Stimulated activated CD4-positive, alpha-beta T cell treated with anti-CD3 and anti-CD28 coated beads, Interleukin-2, amount 100 ng/mL, for 24 hours (primary cell): ENCODE data around the gene SLC35F1.

Experiments
- DNase-seq, 2 donors: peaks; one replicate each; pipeline ENCODE4 v3.0.0-alpha.2; 2020

Gene SLC35F1

DNA sequence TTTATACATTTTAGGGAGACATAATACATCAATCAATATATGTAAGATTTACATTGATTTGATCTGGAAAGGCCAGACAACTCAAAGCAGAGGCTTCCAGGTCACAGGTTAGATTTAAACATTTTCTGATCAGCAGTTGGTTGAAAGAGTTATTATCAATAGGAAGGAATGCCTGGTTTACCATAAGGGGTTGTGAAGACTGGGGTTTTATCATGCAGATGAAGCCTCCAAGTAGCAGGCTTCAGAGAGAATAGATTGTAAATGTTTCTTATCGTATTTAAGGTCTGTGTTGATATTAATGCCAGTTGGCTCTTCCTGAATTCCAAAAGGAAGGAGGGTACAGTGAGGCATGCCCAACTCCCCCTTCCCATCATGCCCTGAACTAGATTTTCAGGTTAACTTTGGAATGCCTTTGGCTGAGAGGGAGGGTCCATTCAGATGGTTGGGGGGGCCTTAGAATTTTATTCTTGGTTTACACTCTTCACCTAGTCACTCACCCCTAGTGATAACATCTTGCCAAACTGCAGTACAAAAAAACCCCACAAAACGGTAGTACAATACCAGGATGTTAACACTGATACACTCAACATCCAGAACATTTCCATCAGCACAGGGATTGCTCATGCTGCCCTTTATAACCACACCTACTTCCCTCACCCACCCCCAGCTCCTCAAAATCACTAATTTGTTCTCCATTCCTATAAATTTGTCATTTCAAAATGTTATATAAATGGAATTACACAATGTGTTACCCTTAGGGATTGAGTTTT lies 381.5 kb downstream of the SLC35F1 start:
- no peak for DNase-seq

DNA sequence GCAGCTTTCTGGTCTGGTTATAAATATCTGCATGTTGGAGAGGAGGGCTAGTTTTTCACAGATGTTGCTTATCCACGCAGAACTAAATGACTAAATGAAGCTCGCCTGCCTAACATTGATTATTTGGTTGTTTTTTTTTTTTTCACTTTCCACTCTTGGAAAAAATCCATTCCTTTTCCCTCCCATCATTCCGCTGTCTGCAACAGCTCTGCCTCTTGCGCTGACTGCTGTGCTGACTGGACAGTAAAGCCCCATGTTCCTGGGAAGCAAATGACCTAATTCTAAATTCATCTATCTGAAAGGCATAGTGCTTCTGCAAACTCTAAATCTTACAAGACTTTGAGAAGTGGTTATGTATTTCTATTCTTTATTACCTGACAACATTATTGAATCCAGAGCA lies 385.5 kb downstream of the SLC35F1 start:
- DNase-seq, result no peak

DNA sequence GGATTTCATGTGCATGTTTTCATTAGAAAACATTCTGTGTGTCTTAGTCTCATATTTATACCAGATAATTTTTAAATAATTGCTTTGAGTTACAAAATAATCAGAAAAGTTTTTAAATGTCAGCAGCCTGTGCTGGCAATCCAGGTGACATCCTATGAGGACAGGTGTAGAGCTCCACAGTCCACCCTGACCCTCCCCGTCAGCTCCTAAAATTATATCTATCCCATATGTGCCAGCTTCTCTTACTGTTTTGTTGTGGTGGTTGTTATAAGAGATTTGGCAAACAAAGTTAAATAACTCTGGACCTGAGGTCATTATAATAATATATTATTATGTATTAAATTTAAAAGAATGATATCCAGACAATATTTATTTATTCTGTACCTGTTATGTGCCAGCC lies 387.8 kb downstream of the SLC35F1 start:
- no peak for DNase-seq

DNA sequence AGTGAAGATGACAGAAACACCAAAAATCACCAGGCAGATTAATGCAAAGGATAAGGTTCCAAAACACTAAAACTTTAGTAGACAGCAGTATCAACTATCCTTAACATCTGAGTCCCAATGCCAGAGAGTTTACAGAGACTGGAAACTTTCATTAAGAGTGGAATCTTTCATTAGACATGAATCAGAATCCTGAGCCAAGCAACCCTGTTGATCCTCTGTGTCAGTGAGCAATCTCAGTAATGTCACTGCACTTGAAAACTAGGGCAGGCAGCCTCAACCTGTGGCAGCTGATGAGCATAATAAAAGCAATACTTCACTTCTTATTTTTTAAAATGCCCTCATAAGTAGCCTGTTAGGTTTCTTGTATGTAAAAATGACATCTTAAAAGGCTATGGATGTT lies 388.3 kb downstream of the SLC35F1 start:
- no peak for DNase-seq

DNA sequence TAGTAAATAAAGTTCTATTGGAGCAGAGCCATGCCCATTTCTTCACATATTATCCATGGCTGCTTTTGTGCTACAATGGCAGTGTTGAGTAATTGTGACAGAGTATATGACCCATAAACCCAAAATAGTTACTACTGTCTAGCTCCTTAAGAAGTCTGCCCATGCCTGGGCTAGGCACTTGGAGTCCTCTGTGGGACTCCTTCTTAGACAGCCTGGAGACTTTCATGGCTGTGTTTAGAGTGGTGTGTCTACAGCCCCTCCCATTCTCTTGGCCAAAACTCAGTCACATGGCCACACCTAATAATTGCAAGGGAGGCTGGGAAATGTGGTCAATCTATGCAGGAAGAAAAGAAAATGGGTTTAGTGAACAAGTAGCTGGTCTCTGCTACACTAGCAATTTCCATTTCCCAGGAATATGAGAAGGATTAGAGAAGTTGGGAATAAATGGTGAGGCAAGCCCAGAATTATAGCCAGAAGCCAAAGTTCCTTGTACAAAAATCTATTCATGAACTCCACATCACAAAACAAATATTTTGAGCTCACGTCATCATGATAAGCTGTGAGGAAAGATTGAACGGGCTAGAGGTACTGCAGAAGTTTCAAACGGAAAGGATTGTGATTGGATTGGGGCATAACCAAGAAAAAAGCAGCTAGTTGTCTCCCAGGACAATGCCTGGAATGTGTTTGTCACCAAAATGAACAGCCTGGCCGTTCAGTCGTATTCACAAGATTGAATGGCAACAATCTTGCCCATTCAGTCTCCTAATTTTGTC lies 389.3 kb downstream of the SLC35F1 start:
- DNase-seq, result no peak

DNA sequence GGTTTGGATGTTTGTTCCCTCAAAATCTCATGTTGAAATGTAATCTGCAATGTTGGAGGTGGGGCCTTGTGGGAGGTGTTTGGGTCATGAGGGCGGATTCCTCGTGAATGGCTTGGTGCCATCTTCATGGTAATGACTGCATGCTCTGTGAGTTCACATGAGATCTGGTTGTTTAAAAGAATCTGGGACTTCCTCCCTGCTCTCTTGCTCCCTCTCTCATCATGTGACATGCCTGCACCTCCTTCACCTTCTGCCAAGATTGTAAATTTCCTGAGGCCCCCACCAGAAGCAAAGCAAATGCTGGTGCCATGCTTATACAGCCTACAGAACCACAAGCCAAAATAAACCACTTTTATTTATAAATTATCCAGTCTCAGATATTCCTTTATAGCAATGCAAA lies 390.8 kb downstream of the SLC35F1 start:
- DNase-seq, result no peak

DNA sequence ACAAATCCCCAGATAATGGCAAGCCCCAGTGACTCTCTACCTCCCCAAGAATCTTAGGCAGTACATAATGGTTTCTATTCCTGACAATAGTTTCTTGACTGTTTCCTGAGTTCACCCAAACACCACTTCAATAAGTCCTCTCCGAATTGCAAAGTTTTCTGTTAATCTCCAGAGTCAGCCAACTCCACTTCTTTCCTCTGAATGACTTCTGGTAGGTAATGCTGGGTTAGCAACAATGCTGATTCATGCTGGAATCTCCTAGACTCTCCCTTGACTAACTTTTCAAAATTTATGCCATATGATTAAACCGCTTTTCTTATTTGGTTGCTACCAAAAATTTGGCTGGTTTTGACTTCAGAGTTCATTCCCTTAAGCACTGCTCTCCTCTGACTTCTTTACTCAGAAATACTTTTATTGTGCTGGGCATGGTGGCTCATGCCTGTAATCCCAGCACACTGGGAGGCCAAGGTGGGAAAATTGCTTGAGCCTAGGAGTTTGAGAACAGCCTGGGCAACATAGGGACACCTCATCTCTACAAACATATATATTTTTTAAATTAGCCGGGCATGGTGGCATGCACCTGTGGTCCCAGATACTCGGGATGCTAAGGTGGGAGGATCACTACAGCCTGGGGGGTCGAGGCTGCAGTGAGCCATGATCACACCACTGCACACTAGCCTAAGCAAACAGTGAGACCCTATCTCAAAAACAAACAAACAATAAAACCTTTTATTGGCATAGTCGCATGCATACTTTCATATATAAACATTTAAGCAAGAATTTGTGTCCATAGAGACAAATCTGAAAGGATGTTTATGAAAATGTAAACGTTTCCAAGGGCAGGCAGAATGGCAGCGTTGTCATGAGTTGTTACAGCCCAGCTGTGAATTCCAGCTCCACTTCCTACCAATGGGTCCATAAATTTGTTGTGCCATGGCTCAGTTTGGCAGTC lies 391.7 kb downstream of the SLC35F1 start:
- no peak for DNase-seq

DNA sequence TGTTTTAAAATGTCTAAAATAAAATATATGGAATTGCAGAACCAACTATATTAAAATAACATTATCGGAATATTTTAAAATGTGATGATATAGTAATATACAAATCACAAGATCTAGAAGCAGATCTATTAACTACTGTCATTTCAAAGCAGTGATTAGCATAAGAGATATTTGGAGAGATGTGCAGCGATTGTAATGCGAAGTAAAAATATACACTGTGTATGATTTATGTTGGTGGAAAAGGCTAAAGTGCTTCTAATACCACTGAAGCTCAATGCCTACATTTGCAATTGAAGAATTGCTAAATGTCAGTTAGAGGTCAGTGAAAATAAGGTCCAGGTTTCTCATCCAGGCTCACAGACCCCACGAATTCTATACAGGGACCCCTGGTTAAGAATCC lies 392.4 kb downstream of the SLC35F1 start:
- DNase-seq, result no peak

DNA sequence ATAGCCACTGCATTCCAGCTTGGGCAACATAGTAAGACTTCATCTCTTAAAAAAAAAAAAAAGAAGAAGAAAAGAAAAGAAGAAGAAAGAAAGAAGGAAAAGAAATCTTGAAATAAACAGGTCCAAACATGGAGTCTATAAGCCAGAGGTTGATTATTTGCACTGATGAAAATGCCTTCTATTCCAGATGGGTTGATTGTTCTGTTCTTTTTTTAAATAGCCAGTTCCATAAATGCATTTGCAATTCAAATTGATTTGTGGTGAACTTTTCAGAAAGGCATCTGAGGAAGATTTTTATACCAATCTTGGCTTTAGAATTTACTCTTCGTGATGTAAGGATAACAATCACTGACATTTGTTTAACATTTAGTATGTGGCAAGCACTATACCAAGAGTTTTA lies 397.3 kb downstream of the SLC35F1 start:
- no peak for DNase-seq

DNA sequence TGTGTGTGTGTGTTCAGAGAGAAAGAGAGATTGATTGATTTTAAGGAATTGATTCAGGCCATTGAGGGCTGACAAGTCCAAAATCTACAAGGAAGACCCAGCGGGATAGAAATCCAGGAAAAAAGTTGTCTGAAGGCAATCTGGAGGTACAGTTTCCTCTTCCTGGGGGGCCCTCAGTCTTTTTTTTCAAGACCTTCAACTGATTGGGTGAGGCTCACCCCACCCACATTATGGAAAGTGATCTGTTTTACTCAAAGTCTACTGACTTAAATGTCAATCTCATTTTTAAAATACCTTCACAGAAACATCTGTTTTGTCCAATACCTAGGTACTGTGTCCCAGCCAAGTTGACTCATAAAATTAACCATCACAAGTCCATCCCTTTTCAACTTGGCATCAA lies 398.0 kb downstream of the SLC35F1 start:
- no peak for DNase-seq

DNA sequence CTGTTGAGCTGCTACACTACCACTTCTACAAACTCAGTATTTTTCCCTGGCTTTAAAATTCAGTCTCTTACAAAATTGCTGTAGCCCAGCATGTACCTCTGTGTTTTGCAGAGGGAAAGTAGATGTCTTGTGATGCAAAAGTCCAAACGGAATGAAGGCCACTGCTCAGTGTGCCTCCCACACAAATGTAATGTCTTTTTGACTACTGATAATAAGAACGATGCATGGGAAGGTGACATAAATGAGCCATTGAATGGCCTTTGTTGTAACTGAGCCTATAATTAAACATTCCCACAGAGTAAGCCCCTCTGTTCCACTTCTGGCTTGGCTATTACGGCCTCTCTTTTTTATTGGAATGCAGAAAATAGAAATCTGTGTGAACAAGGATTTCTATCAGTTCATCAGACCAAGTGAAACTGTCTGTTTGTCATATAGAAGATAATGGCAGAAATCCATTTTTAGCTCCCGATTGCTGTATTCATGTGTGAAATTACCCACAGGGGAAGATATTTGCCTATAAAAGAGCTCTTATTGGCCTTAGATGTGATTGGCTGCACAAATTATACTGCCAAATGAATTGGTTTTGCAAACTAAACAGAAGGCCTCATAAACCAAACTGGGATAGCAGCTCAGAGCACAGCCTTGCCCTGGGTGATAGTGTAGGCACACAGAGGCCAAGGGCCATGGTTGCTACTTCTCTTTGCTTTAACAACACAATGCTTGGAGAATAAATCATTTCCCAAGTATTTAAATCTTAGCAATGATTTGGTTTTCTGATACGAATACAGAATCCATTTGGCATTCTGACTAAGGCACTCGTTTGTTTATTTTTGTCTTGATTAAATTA lies 399.6 kb downstream of the SLC35F1 start:
- no peak for DNase-seq

DNA sequence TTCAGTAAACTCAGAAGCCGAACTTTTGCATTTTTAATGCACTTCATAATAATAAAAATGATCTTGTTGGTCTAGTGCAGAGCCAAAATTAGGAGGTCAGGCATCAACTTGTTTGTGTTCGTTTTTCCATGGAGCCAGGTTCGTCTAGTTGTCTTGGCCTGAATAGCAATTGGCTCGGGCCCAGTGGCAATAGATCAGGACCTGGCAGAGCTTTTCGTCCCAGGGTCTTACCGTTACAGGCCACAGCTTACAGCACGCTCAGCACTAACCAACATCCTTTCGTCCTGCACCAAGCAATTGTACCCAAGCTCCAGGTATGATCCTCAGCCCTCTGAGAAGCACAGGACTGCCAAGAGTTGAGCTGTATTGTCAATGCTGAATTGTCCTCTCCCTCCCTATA lies 400.5 kb downstream of the SLC35F1 start:
- no peak for DNase-seq

DNA sequence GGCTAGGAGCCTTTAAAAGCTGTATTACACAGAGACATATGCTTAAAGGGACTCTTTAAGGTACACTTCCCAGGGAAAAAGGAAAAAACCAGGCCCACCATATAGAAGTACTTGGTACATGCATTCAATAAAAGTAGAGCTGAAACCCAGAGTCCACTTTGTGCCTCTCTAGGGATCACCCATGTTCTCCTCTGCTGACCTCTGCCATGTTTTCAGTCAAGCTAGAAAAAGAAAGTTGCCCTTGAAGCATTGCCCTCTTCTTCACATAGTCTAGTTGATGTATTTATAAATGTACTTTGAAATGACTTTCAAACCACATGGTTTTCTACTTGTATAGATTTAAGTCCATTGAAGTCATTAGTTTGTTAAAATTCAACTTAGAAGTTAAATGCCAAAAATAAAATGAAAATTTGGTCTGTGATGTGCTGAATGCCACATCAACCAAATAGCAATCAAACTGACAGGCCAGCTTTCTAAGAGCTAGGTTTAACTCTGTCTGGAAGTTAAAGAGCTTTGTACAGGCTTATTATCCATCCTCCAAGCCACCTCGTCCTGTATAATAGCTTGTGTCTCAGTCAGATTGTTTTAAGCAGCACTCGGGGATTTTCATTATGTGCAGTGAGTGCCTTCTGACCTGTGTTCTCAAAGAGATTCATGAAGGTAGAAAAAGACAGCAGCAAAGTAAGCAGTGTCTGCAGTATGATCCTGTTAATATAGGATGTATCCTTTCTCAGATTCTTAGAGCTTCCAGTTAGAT lies 402.5 kb downstream of the SLC35F1 start:
- DNase-seq, result no peak

DNA sequence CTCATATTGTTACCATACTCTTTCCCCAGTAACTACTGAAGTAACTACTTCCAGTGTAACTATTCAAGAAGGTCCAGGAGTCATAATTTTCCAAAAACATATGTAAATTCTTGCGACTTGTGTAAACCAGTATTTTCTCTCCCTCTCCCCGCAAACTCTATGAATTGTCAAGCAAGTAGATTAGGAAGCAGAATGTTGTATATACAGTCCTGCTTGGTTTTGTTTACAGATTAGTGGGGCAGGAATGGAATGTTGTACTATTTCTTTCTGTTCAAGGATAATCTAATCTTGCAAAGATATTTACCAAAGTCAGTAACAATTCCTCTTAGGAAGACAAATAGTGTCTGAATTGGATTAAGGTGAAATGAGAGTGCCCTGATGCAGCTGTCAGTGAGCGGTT lies 406.1 kb downstream of the SLC35F1 start:
- DNase-seq, result no peak

DNA sequence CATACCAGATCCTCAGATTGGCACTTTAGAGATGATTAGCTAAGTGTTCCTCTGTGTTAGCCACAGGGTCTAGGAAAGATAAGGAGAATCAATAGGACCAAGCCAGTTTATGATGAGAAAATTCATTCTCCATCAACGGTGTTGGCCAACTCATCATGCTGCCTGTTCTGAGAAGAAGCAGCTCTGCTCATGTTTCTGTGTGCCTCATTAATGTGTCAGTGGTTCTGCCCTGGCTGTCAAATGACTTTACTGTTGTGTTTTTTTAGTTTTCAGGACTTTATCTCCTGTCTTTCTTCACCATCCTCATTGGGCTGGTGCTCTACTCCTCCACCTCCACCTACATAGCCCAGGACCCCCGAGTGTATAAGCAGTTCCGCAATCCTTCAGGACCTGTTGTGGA lies 406.7 kb downstream of the SLC35F1 start:
- no peak for DNase-seq

DNA sequence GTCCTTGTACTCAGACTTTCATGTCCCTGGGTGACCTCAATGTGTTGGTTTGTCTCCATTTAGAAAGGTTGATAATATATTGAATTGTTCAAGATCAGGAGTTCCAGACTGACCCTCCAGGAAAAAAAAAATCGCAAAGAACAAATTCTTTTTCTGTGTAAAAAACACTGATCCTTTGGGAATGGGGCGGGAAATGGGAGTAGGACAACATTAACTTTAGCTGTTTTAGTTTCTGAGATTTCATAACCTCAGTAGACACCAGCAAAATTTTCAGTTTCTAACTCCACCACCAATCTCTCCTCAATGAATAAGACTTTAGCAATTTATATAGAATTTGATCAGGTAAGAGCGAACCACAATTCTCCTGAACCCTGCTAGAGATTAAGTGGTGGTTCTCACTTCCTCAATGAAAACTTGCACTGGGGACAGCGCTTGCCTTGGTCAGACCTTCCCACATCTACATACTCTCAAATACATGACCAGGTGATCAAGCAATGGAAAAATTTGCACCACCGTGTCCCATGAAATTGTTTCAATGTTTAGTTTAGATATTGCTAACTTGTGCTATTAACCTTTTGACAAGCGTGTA lies 409.8 kb downstream of the SLC35F1 start:
- no peak for DNase-seq

DNA sequence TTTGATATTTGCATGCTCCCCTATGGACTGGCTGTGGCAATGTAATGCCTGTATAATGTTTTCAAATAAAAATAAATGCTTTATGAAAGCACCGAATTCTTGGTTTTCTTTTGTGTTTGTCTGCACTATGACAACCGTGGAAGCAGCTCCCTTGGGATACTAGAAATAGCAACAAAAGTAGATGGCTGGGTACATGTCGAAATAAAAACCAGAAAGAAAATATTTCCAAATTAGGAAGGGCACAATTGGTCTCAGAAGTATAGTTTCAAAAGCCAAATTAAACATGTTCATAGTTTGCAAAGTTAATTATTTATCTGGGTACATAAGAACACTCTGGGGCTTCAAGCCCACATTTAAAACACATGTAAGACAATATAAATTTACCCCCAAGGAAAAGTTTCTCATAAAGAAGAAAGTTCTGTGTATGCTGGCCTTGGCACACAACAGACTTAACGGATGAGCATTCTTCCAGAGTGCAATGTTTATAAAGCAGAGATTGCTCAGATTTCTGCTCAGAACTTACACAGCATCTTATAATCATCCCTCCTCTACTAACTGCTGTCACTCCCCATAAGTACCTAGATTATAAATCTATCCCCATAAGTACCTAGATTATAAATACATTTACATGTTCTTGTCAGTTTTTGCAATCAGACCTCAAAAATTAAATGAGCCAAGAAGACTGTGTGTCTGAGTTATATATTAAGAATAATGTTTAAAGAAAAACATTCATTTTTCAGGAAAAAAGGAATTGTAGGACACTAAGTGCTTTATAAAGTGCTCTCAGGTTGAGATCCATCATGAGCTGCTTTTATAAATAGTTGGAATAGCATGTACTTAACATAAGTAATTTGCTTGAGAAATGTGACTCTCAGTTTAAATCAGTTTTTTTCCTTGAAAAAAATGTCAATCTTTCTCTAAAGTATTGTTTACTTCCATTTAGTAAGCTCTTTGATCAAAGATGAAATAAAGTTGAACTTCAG lies 410.8 kb downstream of the SLC35F1 start:
- no peak for DNase-seq

DNA sequence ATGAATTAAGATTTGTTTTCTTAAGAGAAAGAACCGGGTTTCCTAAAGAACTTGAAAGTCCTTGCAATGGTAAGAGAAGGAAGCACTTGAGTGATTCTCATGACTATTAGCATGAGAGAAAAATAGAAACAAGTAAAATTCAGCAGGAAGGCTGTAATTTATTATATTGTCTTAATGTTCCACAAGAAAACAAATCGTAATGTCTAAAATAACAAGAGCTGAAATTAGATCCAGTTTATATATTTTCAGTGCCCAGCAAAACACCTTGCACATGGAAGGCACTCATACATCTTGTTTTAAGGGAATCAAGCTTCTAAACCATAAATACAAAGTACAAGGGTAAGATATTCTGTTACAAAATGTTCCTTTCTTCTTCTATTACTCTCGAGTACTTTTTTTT lies 411.6 kb downstream of the SLC35F1 start:
- DNase-seq, result no peak

DNA sequence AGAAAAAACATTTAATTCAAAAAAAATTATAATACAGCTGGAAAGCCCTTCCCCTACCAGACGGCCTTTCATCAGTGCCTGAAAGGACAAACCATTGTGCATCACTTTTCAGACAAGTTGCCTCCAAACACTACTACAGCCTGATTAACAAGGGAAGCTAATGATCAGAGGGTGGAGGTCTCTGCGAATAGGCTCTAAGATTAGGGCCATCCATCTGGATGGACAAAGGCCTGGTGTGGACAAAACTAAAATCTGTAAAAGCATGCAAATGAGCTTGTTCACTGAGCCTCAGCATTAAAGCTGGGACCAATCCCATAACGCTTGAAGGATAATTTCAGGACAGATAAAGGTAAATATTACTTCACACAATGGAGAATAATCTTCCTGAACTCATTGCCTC lies 412.4 kb downstream of the SLC35F1 start:
- DNase-seq, result no peak
